ACHN (cell line): ENCODE data around the gene SMU1.
"Not testable (repeated sequence)": the region's sequence is repeated elsewhere in the genome, so short reads cannot be mapped to it uniquely, and the experiment has no call there.

Experiments used
- DNase-seq: peaks from one replicate; pipeline ENCODE4 v3.0.0-alpha.2; 2015
- in situ Hi-C: cut with HindIII; loops from 2 replicates; pipeline ENCODE4 v1.10.0; 2017; ENCODE audit warnings: low sequenced_read_pairs, low pct_ligation_motif_present, low pct_unique_long_range_greater_than_20kb

SMU1 gene

GRCh38 chr9:33024966-33025571 is 51.4 kb downstream of the SMU1 start, which contains the start of gene DNAJA1:
TSS of gene DNAJA1 (plus strand) at chr9:33025273. CDS start at chr9:33026485, 1,212 bp downstream.
- DNase-seq, result peak; percentile 91
- in situ Hi-C loops, result no loop called here

GRCh38 chr9:33024126-33024965 is 52.1 kb downstream of the SMU1 start:
- peak; percentile 22 for DNase-seq
- in situ Hi-C loops, result no loop called here

- no peak for DNase-seq
- in situ Hi-C loops, result no loop called here
These were observed 52.8 kb downstream of the SMU1 start for GRCh38 chr9:33023661-33024060.

- no peak for DNase-seq
- in situ Hi-C loops, result no loop called here
These were observed 53.7 kb downstream of the SMU1 start for GRCh38 chr9:33022755-33023154.

- DNase-seq, result no peak
- in situ Hi-C loops, result no loop called here
These were observed 54.2 kb downstream of the SMU1 start for GRCh38 chr9:33022303-33022702.

- no peak for DNase-seq
- in situ Hi-C loops, result no loop called here
These were observed 56.7 kb downstream of the SMU1 start for GRCh38 chr9:33019797-33020196.

- in situ Hi-C loops, result no loop called here
These were observed 59.0 kb downstream of the SMU1 start for GRCh38 chr9:33017283-33018041.

GRCh38 chr9:33014665-33015014 is 61.8 kb downstream of the SMU1 start:
- DNase-seq, result no peak
- in situ Hi-C loops, result no loop called here

More at GRCh38 chr9:33017283-33018041, 59.0 kb downstream of the SMU1 start:
- DNase-seq, result no peak

- in situ Hi-C loops, result no loop called here
- no peak for DNase-seq
These were observed 62.4 kb downstream of the SMU1 start for GRCh38 chr9:33013962-33014664.

- no peak for DNase-seq
- in situ Hi-C loops, result no loop called here
These were observed 64.0 kb downstream of the SMU1 start for GRCh38 chr9:33012328-33013069.

- in situ Hi-C loops, result no loop called here
- no peak for DNase-seq
These were observed 64.6 kb downstream of the SMU1 start for GRCh38 chr9:33011831-33012230.

- in situ Hi-C loops, result no loop called here
- no peak for DNase-seq
These were observed 68.7 kb downstream of the SMU1 start for GRCh38 chr9:33007755-33008154.

- DNase-seq, in situ Hi-C loops: not testable (repeated sequence)
These were observed 71.1 kb downstream of the SMU1 start for GRCh38 chr9:33005335-33005734.

GRCh38 chr9:33000682-33001055 is 75.8 kb downstream of the SMU1 start:
- in situ Hi-C loops, result not testable (repeated sequence)
- peak; percentile 35 for DNase-seq

GRCh38 chr9:32992595-32993238 is 83.8 kb downstream of the SMU1 start:
- peak; percentile 11 for DNase-seq
- in situ Hi-C loops, result no loop called here

- in situ Hi-C loops, result no loop called here
- DNase-seq, result no peak
These were observed 84.4 kb downstream of the SMU1 start for GRCh38 chr9:32991897-32992594.
